Loucy (cell line): ENCODE results near the gene EP300.
"Not testable (repeated sequence)": the region's sequence is repeated elsewhere in the genome, so short reads cannot be mapped to it uniquely, and the experiment has no call there.

Experiments
- H2AFZ ChIP-seq: fragments of 200-600 bp; sonication (generic); 2 replicates; pipeline ENCODE4 v1.6.0; 2016; ENCODE audit warnings: antibody characterized with exemption, mild to moderate bottlenecking, low read length, moderate library complexity
- H3F3A ChIP-seq: fragments of 200-600 bp; 2 replicates; pipeline ENCODE4 v1.6.0; 2016; ENCODE audit warnings: antibody characterized with exemption, low read depth, mild to moderate bottlenecking
- H3K27me3 ChIP-seq: fragments of 200-600 bp; sonication (generic); 2 replicates; pipeline ENCODE4 v1.6.1; 2014; ENCODE audit warnings: low read length, mild to moderate bottlenecking; ENCODE audit not compliant: insufficient read depth, poor library complexity, severe bottlenecking
- H3K36me3 ChIP-seq: fragments of 200-600 bp; sonication (generic); 2 replicates; pipeline ENCODE4 v1.6.1; 2016; ENCODE audit warnings: low read length; ENCODE audit not compliant: insufficient read depth
- H3K4me1 ChIP-seq: fragments of 200-600 bp; sonication (generic); 2 replicates; pipeline ENCODE4 v1.5.1; 2014; ENCODE audit warnings: low read length, mild to moderate bottlenecking; ENCODE audit not compliant: insufficient read depth, poor library complexity, severe bottlenecking
- H3K4me2 ChIP-seq: fragments of 200-600 bp; sonication (generic); 2 replicates; pipeline ENCODE4 v1.6.0; 2014; ENCODE audit warnings: antibody characterized with exemption, low read length, low read depth, mild to moderate bottlenecking; ENCODE audit not compliant: poor library complexity, severe bottlenecking
- H3K4me3 ChIP-seq: fragments of 200-600 bp; sonication (generic); 2 replicates; pipeline ENCODE4 v1.5.1; 2014; ENCODE audit warnings: low read length, mild to moderate bottlenecking, mixed read lengths; ENCODE audit not compliant: poor library complexity, severe bottlenecking
- H3K79me2 ChIP-seq: fragments of 200-600 bp; sonication (generic); 2 replicates; pipeline ENCODE4 v1.6.1; 2014; ENCODE audit warnings: low read length; ENCODE audit not compliant: insufficient read depth
- H3K9ac ChIP-seq: fragments of 200-600 bp; sonication (generic); 2 replicates; pipeline ENCODE4 v1.6.0; 2014; ENCODE audit warnings: mild to moderate bottlenecking, low read depth, low read length, moderate library complexity; ENCODE audit not compliant: poor library complexity, severe bottlenecking
- H3K9me2 ChIP-seq: fragments of 200-600 bp; sonication (generic); replicated peaks from 2 replicates; pipeline ENCODE4 v1.6.1; 2016; ENCODE audit warnings: low read depth, low read length, mixed read lengths
- H3K9me3 ChIP-seq: fragments of 200-600 bp; sonication (generic); 2 replicates; pipeline ENCODE4 v1.6.1; 2014; ENCODE audit warnings: mild to moderate bottlenecking, antibody characterized with exemption, low read length, low read depth; ENCODE audit not compliant: insufficient read depth
- H4K20me1 ChIP-seq: fragments of 200-600 bp; sonication (generic); 2 replicates; pipeline ENCODE4 v1.6.0; 2014; ENCODE audit warnings: antibody characterized with exemption, low read length, mild to moderate bottlenecking; ENCODE audit not compliant: insufficient read depth, poor library complexity, severe bottlenecking
- EZH2phosphoT487 ChIP-seq: fragments of 200-600 bp; IDR thresholded peaks from 2 replicates; pipeline ENCODE4 v1.6.1; 2018; ENCODE audit warnings: antibody characterized with exemption, mild to moderate bottlenecking, moderate library complexity, borderline replicate concordance
- TF ChIP-seq, protein P1 (sequence below): fragments of 200-600 bp; sonication (generic); conservative IDR thresholded peaks from 2 replicates; pipeline ENCODE4 v1.5.1; 2014; ENCODE audit warnings: mild to moderate bottlenecking, antibody characterized with exemption, low read length

EP300 gene

DNA sequence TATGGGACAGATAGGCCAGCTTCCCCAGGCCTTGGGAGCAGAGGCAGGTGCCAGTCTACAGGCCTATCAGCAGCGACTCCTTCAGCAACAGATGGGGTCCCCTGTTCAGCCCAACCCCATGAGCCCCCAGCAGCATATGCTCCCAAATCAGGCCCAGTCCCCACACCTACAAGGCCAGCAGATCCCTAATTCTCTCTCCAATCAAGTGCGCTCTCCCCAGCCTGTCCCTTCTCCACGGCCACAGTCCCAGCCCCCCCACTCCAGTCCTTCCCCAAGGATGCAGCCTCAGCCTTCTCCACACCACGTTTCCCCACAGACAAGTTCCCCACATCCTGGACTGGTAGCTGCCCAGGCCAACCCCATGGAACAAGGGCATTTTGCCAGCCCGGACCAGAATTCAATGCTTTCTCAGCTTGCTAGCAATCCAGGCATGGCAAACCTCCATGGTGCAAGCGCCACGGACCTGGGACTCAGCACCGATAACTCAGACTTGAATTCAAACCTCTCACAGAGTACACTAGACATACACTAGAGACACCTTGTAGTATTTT lies 86.1 kb downstream of the EP300 start:
- no peaks in the 10 kb centered on the region for H4K20me1 ChIP-seq
- H3K9me2 ChIP-seq, result no peaks in the 10 kb centered on the region

DNA sequence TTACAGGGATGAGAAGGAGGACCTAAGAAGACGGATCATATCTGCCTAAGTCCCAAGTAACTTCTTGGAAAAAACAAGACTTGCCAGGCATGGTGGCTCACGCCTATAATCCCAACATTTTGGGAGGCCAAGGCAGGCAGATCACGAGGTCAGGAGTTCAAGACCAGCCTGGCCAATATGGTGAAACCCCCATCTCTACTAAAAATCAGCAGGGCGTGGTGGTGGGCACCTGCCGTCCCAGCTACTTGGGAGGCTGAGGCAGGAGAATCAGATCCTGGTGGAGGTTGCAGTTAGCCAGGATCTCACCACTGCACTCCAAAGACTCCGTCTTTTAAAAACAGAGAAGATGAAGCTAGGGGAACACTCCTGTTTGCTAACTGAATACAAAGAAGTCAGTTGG lies 88.0 kb downstream of the EP300 start:
- not testable (repeated sequence) for H3K4me3 ChIP-seq, H3K9me2 ChIP-seq, H3K27me3 ChIP-seq, H3K4me2 ChIP-seq, H2AFZ ChIP-seq, H3K79me2 ChIP-seq, H4K20me1 ChIP-seq, H3K4me1 ChIP-seq, H3K9ac ChIP-seq, H3K9me3 ChIP-seq, H3F3A ChIP-seq
- peaks cover 47% of the 10 kb centered on the region; the same call in 1 of the 2 replicates for H3K36me3 ChIP-seq

More for the DNA sequence above, 86.1 kb downstream of the EP300 start:
- H3F3A ChIP-seq, result no peaks in the 10 kb centered on the region; the same call in 1 of the 2 replicates
- H3K36me3 ChIP-seq, result peaks cover 66% of the 10 kb centered on the region; the same call in 1 of the 2 replicates
- H3K27me3 ChIP-seq, result no peaks in the 10 kb centered on the region
- no peak overlapping the region for H2AFZ ChIP-seq
- H3K4me3 ChIP-seq, result no peak overlapping the region
- no peaks in the 10 kb centered on the region for H3K9me3 ChIP-seq
- no peak overlapping the region for H3K9ac ChIP-seq
- no peak for TF ChIP-seq EZH2phosphoT487
- TF ChIP-seq, protein P1, sequence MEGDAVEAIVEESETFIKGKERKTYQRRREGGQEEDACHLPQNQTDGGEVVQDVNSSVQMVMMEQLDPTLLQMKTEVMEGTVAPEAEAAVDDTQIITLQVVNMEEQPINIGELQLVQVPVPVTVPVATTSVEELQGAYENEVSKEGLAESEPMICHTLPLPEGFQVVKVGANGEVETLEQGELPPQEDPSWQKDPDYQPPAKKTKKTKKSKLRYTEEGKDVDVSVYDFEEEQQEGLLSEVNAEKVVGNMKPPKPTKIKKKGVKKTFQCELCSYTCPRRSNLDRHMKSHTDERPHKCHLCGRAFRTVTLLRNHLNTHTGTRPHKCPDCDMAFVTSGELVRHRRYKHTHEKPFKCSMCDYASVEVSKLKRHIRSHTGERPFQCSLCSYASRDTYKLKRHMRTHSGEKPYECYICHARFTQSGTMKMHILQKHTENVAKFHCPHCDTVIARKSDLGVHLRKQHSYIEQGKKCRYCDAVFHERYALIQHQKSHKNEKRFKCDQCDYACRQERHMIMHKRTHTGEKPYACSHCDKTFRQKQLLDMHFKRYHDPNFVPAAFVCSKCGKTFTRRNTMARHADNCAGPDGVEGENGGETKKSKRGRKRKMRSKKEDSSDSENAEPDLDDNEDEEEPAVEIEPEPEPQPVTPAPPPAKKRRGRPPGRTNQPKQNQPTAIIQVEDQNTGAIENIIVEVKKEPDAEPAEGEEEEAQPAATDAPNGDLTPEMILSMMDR, result no peak
- H3K4me2 ChIP-seq, result no peak overlapping the region
- no peaks in the 10 kb centered on the region for H3K79me2 ChIP-seq
- H3K4me1 ChIP-seq, result peaks cover 7% of the 10 kb centered on the region

DNA sequence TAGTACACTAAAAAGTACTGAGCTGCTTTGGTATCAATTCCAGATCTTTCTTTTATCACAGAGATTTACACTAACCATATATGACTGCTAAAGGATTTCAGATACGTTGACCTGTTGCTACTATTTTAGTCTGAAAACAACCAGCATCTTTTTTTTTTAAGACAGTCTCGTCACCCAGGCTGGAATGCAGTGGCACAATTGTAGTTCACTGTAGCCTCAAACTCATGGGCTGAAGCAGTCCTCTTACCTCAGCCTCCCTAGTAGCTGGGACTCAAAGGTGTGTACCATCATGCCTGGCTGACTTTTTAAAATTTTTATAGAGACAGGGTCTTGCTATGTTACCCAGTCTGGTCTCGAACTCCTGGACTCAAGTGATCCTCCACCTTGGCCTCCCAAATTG lies 88.5 kb downstream of the EP300 start:
- Histone ChIP-seq H3K9ac (no peak overlapping the region), H3K4me3 (no peak overlapping the region), H3K36me3 (peaks cover 42% of the 10 kb centered on the region; the same call in 1 of the 2 replicates)

More for the DNA sequence above, 88.5 kb downstream of the EP300 start:
- TF ChIP-seq EZH2phosphoT487, result no peak
- TF ChIP-seq, protein P1, result no peak
- H3K9me2 ChIP-seq, result no peaks in the 10 kb centered on the region
- no peaks in the 10 kb centered on the region for H3K4me1 ChIP-seq
- H3K27me3 ChIP-seq, result no peaks in the 10 kb centered on the region
- H2AFZ ChIP-seq, result no peak overlapping the region
- H3K4me2 ChIP-seq, result no peak overlapping the region
- H3F3A ChIP-seq, result no peaks in the 10 kb centered on the region; the same call in 1 of the 2 replicates
- H3K9me3 ChIP-seq, result no peaks in the 10 kb centered on the region
- no peaks in the 10 kb centered on the region for H3K79me2 ChIP-seq
- no peaks in the 10 kb centered on the region for H4K20me1 ChIP-seq
